Ishikawa (cell line): Measurements from ENCODE around the gene ADAMTS4.

Experiments used
- CEBPB ChIP-seq: IDR thresholded peaks from 2 replicates; pipeline ENCODE4 v1.6.1; 2012
- CREB1 ChIP-seq: IDR thresholded peaks from 2 replicates; pipeline ENCODE4 v1.6.1; 2012; ENCODE audit warnings: low read depth
- EGR1 ChIP-seq: IDR thresholded peaks from 2 replicates; pipeline ENCODE4 v1.6.1; 2012
- EP300 ChIP-seq: IDR thresholded peaks from 2 replicates; pipeline ENCODE4 v1.6.1; 2012; ENCODE audit warnings: borderline replicate concordance
- FOXM1 ChIP-seq: IDR thresholded peaks from 2 replicates; pipeline ENCODE4 v1.6.1; 2012; ENCODE audit warnings: low read depth, borderline replicate concordance
- MAX ChIP-seq: IDR thresholded peaks from 2 replicates; pipeline ENCODE4 v1.6.1; 2012
- NFIC ChIP-seq: IDR thresholded peaks from 2 replicates; pipeline ENCODE4 v1.6.1; 2012
- RAD21 ChIP-seq: IDR thresholded peaks from 2 replicates; pipeline ENCODE4 v1.6.1; 2012; ENCODE audit warnings: low read depth
- TAF1 ChIP-seq: IDR thresholded peaks from 2 replicates; pipeline ENCODE4 v1.6.1; 2012; ENCODE audit warnings: low read depth, mild to moderate bottlenecking
- TCF12 ChIP-seq: IDR thresholded peaks from 2 replicates; pipeline ENCODE4 v1.6.1; 2012; ENCODE audit warnings: low read depth
- TEAD4 ChIP-seq: IDR thresholded peaks from 2 replicates; pipeline ENCODE4 v1.6.1; 2012
- USF1 ChIP-seq: IDR thresholded peaks from 2 replicates; pipeline ENCODE4 v1.6.1; 2012
- YY1 ChIP-seq: IDR thresholded peaks from 2 replicates; pipeline ENCODE4 v1.6.1; 2012; ENCODE audit warnings: low read depth
- ZBTB7A ChIP-seq: IDR thresholded peaks from 2 replicates; pipeline ENCODE4 v1.6.1; 2012; ENCODE audit warnings: low read depth
- TF ChIP-seq, protein P1 (sequence below): IDR thresholded peaks from 2 replicates; pipeline ENCODE4 v1.6.1; 2012; ENCODE audit warnings: low read depth, mild to moderate bottlenecking

ADAMTS4 gene, protein sequence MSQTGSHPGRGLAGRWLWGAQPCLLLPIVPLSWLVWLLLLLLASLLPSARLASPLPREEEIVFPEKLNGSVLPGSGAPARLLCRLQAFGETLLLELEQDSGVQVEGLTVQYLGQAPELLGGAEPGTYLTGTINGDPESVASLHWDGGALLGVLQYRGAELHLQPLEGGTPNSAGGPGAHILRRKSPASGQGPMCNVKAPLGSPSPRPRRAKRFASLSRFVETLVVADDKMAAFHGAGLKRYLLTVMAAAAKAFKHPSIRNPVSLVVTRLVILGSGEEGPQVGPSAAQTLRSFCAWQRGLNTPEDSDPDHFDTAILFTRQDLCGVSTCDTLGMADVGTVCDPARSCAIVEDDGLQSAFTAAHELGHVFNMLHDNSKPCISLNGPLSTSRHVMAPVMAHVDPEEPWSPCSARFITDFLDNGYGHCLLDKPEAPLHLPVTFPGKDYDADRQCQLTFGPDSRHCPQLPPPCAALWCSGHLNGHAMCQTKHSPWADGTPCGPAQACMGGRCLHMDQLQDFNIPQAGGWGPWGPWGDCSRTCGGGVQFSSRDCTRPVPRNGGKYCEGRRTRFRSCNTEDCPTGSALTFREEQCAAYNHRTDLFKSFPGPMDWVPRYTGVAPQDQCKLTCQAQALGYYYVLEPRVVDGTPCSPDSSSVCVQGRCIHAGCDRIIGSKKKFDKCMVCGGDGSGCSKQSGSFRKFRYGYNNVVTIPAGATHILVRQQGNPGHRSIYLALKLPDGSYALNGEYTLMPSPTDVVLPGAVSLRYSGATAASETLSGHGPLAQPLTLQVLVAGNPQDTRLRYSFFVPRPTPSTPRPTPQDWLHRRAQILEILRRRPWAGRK

GRCh38 chr1:161198897-161199431, at the start of gene ADAMTS4:
TSS of gene ADAMTS4 (minus strand) at chr1:161199054. CDS start at chr1:161198627, 427 bp downstream.
- TF ChIP-seq YY1, result no peak
- no peak for TF ChIP-seq TAF1
- TF ChIP-seq, protein P1, sequence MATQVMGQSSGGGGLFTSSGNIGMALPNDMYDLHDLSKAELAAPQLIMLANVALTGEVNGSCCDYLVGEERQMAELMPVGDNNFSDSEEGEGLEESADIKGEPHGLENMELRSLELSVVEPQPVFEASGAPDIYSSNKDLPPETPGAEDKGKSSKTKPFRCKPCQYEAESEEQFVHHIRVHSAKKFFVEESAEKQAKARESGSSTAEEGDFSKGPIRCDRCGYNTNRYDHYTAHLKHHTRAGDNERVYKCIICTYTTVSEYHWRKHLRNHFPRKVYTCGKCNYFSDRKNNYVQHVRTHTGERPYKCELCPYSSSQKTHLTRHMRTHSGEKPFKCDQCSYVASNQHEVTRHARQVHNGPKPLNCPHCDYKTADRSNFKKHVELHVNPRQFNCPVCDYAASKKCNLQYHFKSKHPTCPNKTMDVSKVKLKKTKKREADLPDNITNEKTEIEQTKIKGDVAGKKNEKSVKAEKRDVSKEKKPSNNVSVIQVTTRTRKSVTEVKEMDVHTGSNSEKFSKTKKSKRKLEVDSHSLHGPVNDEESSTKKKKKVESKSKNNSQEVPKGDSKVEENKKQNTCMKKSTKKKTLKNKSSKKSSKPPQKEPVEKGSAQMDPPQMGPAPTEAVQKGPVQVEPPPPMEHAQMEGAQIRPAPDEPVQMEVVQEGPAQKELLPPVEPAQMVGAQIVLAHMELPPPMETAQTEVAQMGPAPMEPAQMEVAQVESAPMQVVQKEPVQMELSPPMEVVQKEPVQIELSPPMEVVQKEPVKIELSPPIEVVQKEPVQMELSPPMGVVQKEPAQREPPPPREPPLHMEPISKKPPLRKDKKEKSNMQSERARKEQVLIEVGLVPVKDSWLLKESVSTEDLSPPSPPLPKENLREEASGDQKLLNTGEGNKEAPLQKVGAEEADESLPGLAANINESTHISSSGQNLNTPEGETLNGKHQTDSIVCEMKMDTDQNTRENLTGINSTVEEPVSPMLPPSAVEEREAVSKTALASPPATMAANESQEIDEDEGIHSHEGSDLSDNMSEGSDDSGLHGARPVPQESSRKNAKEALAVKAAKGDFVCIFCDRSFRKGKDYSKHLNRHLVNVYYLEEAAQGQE, result no peak
- TF ChIP-seq NFIC, result no peak
- no peak for TF ChIP-seq CREB1
- TF ChIP-seq FOXM1, result no peak
- no peak for TF ChIP-seq TCF12
- TF ChIP-seq RAD21, result no peak
- no peak for TF ChIP-seq TEAD4
- TF ChIP-seq EGR1, result no peak
- no peak for TF ChIP-seq USF1

DNA sequence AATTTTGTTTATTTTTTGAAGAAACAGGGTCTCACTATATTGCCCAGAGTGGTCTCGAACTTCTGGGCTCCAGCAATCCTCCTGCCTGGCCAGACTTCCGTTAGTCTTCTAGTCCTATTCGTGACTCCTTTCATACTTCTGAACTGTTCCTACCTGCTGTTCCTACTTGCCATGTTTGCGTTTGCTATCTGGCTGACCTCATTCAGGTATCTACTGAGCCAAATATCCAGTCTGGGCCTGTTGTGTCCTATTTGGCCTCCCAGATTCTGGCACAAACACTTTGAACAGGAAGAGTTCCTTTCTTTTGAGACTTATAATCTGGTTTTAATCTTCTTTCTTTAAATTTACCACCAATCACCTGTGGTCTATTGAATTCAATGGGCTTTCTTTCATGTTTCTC, 46.0 kb upstream of the ADAMTS4 start:
- no peak for TF ChIP-seq TAF1
- TF ChIP-seq USF1, result no peak
- no peak for TF ChIP-seq TEAD4
- no peak for TF ChIP-seq EP300
- TF ChIP-seq RAD21, result no peak
- no peak for TF ChIP-seq ZBTB7A
- no peak for TF ChIP-seq EGR1
- TF ChIP-seq FOXM1, result no peak
- TF ChIP-seq CEBPB, result no peak
- TF ChIP-seq, protein P1, result no peak
- no peak for TF ChIP-seq NFIC
- no peak for TF ChIP-seq TCF12
- TF ChIP-seq CREB1, result no peak
- TF ChIP-seq YY1, result no peak
- no peak for TF ChIP-seq MAX

DNA sequence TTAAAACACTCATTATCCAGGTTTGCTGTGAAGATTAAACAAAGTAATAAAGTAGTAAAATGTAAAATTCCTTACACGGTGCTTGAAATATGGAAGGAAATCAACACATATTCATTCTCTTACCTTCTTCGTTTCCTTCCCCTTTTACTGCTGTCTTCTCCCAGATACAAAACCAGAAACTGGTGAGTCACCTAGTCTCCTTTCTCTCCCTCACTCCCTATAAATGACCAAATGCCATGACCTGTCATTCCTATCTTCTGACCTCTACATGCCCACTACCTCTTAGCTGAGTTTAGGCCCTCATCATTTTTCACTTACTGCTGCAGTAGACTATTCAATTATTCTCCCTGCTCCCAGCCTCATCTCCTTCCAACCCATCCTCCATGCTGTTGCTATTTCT, 43.5 kb upstream of the ADAMTS4 start:
- TF ChIP-seq TAF1, result no peak
- TF ChIP-seq YY1, result no peak
- TF ChIP-seq TCF12, result no peak
- no peak for TF ChIP-seq MAX
- TF ChIP-seq, protein P1, result no peak
- no peak for TF ChIP-seq TEAD4
- TF ChIP-seq CEBPB, result no peak
- no peak for TF ChIP-seq NFIC
- TF ChIP-seq ZBTB7A, result no peak
- TF ChIP-seq FOXM1, result no peak
- no peak for TF ChIP-seq RAD21
- no peak for TF ChIP-seq EP300
- TF ChIP-seq USF1, result no peak
- TF ChIP-seq CREB1, result no peak
- no peak for TF ChIP-seq EGR1
